GM19463 (cell line): ENCODE results near the gene C22orf42.
"Not testable (repeated sequence)": the region's sequence is repeated elsewhere in the genome, so short reads cannot be mapped to it uniquely, and the experiment has no call there.

ENCODE experiments used
- ATAC-seq: cut with Tn5 transposase; IDR thresholded peaks from one replicate; pipeline ENCODE4 v1.9.1; 2021; ENCODE audit warnings: mild to moderate bottlenecking, moderate library complexity; ENCODE audit not compliant: unreplicated experiment

C22orf42 gene

DNA sequence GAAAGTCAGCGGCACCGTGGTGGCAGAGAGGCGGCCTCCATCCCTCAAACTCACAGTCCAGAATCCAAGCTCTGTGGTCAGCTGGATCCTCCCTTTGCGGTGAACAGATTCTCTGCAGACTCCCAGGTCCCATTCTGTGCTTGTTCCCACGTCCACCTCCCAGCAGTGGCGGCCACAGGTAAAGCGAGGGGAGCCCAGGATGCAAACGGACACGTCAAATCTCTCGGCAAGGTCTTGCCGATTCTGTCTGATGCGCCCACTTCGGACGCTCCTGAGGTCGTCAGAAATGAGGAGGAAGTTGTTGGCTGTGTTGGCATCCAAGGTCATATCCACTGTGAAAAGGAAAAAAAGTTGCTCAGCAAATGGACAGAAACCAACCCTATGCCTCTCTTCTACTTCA lies 31.9 kb upstream of the C22orf42 start:
- not testable (repeated sequence) for ATAC-seq

DNA sequence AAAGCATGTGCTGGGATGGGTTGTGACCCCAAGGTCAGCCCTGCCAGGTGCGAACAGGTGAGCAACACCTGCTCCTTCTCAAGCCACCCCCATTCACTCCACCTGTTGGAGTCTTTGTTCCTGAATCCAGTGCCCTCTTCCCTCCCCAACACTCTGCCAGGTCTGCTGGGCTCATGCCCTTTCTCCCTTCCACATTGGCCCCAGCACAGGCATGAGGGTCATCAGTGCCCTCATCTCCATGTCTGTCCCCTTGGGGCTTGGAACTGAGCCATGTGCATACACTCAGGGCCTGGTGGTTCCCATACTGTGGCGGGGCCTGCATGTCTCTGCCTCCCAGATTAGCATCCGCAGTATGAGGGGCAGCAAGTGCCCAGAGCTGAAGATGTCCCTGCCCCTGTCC lies 26.7 kb upstream of the C22orf42 start:
- ATAC-seq: no peak

DNA sequence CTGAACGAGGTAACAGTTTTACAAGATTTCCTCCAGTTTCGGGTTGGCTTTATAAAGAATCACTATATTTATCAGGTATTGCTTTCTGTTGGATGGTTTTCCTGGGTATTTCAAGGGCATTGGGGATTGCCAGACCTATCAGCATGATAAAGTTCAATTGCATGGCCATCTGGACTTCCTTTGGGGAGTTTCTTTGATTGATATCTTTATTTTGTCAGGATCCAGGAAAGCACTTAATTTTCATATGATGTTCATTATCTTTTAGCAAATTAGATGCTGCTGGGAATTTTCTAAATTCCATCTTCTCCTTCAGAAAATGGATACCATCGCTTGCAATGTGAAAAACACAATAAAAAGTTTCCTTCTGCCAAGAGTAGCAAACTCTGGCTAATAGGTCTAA lies 24.5 kb upstream of the C22orf42 start:
- no peak for ATAC-seq

DNA sequence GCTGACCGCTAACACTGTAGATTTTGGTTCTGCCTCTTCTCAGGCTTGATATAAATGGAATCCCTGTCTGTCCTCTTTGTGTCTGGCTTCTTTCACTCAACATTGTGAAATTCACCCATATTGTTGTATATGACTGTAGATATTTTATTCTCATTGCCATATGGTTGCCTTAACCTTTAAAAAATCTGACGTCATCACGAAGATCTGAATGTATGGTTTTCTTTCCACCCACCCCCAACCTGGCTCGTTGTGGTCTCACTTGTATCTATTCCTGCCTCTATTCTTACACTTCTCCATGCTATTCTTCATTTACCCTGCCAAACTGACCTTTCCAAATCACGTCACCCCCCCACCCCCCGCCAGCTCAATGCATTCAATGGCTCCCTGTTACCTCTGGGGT lies 21.9 kb upstream of the C22orf42 start:
- no peak for ATAC-seq

DNA sequence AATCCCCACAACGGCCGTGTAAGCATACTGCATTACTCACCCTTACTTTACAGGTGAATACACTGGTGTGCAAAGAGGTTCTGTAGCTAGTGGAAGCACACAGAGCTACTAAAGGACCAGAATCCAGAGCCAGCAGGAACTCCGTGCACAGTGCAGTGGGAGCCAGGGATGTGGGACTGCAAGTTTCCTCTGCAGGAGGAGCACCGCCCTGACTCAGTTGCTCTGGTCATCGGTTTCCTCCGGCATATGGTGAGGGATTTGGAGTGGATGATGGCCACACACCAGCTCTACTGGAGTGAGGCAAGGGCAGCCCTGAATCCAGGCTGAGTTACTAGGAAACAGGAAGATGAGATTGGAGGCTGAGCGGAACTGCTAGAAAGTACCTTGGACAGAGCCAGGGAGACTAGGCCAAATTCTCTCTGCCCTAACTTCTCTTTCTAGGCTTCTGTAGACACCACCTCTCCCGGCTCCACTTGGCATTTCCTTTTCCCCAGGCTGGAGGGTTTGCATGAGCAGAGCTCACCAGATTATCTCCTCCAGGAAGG lies 18.2 kb upstream of the C22orf42 start:
- no peak for ATAC-seq

DNA sequence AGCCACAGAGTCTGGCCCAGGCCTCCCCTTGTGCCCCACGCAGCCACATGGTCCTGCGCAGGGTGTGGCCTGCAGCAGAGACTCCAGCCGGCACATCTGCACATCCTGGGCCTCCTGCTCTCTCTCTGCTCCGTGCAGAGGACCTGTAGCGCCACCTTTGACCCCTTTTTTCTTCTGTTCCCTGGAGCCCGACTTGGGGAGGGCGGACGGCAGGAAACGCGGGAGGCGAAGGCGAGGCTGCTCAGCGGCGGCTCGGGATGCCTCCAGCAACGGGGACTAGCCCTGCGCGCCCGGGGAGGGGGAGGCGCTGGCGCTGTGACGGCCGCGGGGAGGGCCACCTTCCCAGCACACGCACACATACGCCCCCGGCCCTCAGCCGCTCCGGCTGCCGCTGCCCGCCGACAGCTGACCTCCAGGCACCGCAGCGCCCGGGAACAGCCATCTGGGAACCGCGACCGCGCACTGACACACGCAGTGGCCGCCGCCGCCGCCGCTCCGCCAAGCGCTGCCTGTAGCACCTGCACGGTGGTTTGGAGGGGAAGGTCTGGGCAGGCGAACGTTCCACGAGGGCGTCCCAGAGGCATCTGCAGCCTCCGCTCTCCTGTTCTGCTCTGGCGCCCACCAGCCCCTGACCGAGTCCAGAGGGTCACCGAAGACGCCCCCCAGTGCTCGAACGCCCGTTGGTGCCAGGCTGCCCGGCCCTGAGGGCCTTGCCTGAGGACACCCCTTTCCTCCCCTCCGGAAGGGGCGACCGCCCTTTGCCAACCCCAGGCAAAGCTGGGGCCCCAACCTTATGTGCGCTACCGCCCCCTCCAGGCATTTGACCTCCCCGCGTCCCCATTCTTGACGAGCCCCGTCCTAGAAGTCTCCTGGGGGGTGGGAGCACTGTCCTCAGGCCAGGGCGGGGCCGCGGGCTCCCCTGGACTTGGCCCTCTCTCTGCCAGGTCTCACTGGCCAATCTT lies 16.9 kb upstream of the C22orf42 start:
- no peak for ATAC-seq

DNA sequence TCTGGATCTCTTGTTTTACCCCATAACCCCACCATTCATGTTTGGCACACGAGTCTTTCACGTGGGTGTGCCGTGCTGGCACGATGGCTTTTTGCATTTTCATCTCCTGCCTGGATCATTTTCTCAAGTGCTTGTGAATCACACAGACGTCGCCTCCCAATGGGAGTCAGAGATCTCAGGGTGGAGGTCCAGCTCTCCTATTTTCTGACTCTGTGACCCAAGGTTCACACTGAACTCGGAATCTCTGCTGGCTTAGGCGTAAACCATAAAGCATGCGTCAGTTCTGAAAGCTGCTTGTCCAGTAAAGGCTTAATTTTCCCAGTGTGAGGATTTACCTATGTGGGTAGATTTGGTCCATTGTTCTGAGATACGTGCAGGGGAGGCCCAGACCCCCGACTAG lies 16.0 kb upstream of the C22orf42 start:
- no peak for ATAC-seq

DNA sequence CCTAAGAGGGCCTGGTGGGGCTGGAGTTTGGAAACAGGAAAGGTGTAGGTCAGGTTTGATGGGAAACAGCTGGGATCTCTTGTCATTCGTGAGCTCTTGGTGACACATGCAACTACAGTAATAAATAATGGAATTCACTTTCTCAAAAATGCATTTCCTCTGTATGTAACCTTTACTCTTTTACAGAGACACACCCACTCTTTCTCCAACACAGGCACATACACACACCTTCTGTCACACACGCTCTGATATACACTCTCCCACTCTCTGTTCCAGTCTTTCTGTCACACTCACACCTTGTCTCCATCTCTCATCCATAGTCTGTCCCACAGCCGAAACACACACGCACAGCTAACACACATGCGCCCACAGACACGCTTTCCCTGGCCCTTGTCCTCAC lies 6.6 kb upstream of the C22orf42 start:
- ATAC-seq: no peak

DNA sequence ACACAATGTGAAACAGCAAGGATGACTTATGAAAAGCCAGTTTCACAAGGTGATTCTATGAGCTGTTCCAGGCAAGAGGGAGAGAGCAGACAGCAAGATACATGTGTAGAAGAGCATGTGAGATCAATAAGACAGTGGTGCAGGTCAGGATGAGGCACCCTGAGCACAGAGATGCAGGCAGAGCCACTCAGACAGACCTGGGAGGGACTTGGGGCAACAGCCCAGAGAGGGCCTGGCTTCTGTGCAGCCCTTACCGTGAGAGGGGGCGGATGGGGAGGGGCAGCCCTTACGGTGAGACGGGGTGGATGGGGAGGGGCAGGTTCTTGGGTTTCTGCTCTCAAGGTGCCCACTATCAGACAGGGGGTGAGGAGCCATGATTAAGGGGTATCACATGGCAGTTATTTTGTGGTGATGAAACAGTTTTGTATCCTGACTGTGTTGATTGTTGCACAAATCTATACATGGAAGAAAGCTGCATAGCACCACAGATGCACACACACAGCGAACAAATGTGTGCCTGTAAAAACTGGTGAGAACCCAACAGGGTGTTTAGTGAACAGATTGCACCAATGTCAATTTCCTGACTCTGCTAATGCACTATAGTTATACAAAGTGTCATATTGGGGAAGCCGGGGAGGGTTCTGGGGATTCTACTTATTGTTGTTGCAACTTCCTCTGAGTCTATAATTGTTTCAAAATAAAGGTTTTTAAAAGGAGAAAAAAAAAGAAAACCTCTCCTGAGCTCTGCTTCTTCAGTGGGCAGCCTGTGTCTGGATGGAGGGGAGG lies 5.2 kb upstream of the C22orf42 start:
- no peak for ATAC-seq

DNA sequence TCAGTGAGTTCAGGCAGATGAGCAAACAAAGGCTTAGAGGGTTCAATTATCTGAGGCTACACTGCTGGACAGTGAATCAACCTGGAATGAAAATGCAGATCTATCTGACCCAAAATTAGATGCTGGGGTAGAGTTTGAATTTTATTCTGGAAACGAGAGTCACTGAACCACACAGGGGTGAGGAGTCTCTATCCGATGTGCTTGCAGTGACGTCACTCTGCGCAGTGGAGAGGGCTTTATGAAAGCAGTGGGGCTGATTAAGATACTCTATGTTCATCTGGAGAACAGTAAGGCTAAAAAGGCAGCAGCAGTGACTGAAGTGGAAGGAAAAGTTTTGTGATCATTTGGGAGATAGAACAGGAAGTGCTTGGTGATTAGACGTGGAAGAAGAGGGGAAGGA lies 1.3 kb upstream of the C22orf42 start:
- not testable (repeated sequence) for ATAC-seq

DNA sequence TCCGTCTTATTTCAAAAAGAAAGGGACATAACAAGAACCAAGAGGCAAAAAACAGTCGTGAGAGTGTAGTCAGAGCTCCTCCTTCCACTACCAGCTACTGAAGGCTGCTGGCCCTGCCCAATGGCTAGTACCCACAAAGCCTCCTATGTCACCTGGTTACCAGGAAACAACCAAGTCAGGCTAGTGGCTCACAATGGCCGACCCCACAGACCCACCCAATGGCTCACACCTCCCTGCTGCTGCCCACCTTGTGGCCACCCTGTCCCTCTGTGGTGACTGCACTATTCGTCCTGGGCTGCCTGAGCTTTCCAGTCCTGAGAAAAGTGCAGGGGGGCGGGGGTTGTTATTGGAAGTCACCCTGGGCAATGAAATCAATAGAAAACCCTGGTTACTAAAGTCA lies 1.5 kb downstream of the C22orf42 start:
- not testable (repeated sequence) for ATAC-seq

DNA sequence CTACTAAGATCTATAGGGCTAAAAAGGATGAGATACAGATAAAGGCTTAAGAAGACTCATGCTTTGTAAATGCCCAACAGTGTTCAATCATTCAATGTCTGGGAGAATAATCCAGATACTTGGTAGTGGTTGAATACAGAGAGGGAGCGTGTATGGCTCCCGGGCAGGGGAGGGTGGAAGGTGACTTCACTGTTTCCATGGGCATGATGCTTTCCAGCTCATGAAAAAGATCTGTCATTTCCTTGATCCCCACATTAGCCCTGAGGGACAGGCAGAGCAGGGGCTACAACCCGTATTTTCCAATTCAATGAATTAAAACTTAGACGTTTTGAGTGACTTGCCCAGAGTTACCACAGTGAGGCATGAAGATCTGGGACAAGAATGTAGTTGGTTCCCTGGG lies 4.4 kb downstream of the C22orf42 start:
- ATAC-seq: not testable (repeated sequence)

DNA sequence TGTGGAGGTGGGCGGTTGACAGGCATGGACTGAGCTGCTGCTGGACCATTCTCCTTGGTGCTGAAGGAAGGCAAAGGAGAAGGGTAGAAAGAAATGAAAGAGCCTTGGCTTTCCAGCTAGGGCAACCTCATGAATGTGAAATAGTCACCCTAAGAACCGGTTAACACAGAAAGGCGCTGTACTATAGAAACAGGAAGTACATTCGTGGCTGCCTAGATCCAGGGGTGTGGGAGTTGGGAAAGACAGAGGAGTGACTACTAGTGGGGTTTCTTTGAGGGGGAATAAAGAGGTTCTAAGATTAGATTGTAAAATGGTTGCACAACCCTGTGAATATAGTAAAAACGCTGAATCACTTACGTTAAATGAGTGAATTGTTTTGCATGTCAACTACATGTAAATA lies 7.5 kb downstream of the C22orf42 start:
- not testable (repeated sequence) for ATAC-seq

DNA sequence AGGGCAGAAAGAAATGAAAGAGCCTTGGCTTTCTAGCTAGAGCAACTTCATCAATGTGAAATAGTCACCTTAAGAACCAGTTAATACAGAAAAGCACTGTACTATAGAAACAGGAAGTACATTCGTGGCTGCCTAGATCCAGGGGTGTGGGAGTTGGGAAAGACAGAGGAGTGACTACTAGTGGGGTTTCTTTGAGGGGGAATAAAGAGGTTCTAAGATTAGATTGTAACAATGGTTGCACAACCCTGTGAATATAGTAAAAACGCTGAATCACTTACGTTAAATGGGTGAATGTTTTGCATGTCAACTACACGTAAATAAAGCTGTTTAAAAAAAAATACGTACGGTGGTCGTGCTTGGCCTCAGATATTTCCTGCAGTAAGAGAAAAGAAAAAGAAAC lies 8.5 kb downstream of the C22orf42 start:
- ATAC-seq: not testable (repeated sequence)

DNA sequence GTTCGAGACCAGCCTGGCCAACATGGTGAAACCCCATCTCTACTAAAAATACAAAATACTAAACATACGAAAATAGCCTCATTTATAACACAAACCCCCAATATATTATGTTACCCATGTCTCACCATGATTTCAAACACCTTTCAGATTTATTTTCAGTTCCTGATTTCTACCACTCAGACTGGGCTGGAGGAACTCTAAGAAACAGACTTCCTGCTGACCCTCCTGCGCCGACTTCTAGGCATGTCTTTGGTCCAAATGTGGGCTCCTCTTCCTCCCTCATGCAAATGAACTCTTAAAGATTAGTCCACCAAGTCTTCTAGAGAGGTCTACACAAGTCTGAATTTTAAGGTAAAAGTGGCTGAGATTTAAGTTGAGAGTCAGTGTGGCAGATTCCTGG lies 10.7 kb downstream of the C22orf42 start:
- ATAC-seq: not testable (repeated sequence)

DNA sequence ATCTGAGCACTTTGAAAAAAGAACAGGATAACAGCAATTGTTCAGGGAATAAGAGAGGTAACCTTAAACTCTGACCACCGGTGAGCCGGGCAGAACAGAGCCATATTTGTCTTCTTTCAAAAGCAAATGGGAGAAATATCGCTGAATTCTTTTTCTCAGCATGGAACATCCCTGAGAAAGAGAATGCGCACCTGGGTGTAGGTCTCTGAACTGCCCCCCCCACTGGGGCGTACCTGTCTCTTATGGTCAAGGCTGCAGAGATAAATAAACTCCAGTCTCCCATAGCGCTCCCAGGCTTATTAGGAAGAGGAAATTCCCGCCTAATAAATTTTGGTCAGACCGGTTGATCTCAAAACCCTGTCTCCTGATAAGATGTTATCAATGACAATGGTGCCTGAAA lies 12.0 kb downstream of the C22orf42 start:
- not testable (repeated sequence) for ATAC-seq

DNA sequence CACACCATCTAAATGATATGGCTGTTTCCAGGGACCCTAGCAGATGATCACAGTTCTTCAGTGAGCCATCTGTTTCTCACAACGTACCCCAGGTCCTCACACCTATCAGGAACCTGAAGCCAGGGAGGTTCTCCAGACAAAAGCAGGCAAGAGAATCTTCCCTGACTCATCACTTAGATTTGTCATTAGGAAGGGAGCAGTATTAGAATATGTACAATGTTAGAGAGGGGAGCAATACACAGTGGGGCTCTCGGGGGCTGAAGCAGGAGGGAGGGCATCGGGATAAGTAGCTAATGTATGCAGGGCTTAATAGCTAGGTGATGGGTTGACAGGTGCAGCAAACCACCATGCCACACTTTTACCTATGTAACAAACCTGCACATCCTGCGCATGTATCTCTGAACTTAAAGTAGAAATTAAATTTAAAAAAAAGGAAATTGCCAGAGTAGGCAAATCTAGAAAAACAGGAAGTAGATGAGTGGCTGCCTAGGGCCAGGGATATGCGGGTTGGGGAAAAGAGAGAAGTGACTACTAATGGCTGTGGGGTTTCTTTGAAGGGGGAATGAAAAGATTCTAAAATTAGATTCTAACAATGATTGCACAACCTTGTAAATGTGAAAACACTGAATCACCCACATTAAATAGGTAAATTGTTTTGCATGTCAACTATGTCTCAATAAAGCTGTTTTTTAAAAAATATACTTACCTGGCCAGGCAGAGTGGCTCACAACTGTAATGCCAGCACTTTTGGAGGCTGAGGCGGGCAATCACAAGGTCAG lies 14.4 kb downstream of the C22orf42 start:
- ATAC-seq: no peak

DNA sequence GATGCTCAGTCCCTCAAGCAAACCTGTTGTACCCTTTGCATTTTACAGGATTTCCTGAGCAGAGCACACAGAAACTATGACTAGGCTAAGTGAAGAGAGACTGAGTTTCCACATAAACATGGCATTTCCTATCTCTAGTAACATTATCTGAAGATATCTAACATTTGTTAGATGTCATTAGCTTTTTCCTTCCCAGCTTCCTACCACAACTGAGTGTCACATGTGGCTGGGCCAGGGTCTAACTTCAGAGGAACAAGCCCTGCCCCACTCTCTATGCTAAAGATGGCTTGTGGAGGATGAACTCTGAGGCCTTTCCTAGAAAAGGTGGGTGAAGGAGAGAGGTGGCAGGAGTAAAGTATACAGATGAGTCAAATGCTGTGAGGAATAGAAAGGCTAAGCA lies 16.5 kb downstream of the C22orf42 start:
- ATAC-seq: no peak

DNA sequence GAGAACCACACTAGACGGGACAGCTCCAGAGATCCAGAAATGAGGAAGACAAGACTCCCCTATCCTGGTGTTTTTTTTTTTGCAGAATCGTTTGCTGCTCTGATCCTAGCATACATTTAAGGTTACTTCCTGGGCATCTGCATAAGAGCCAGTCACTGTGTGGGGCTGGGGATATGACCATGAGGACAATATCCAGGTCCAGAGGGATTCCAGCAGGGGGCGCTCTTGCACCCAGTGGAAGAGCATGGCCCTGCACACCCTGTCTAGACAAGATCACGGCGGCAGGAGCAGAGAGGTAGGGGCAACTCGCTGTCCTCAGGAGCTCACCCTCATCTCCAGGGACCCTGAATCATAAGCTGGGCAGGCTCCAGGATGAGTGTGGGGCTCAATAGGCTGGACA lies 18.4 kb downstream of the C22orf42 start:
- not testable (repeated sequence) for ATAC-seq

DNA sequence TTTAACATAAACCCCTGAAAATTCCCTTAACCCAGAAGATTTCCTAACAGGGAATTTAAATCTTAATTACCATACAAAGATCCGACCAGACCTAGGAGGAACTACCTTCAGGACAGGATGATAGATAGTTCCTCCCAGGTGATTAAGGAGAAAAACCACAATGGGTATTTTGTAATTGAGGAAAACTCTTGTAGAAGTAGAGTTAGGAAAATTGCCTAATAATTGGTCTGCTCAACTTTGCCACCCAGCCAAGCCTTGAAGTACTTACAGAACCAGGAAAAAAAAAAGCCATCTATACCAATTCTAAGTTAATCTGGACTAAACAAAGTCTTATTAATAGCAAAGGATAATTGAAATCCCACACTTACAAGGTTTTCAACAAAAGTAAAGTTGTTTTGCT lies 20.5 kb downstream of the C22orf42 start:
- not testable (repeated sequence) for ATAC-seq
